Glutamatergic neuron (in vitro differentiated cells): ENCODE measurements around the gene IL21R. TPM values are rescaled to one million over a fixed set of nuclear protein-coding genes. Genes with fewer than 3 reads are reported as not detected.

Experiments used
- DNase-seq: peaks from one replicate; pipeline ENCODE4 v3.0.0; 2022
- H3K27ac Mint-ChIP-seq: one replicate; pipeline ENCODE4 v1.8.0; 2020; ENCODE audit warnings: mild to moderate bottlenecking, mixed read lengths, inconsistent platforms; ENCODE audit not compliant: unreplicated experiment
- H3K27me3 Mint-ChIP-seq: one replicate; pipeline ENCODE4 v1.8.0; 2020; ENCODE audit warnings: mild to moderate bottlenecking, moderate library complexity, mixed read lengths, inconsistent platforms; ENCODE audit not compliant: unreplicated experiment
- H3K36me3 Mint-ChIP-seq: one replicate; pipeline ENCODE4 v1.8.0; 2020; ENCODE audit warnings: mild to moderate bottlenecking, mixed read lengths, inconsistent platforms; ENCODE audit not compliant: unreplicated experiment
- H3K4me1 Mint-ChIP-seq: one replicate; pipeline ENCODE4 v1.8.0; 2020; ENCODE audit warnings: mild to moderate bottlenecking, low read depth, mixed read lengths, inconsistent platforms; ENCODE audit not compliant: unreplicated experiment
- H3K4me3 Mint-ChIP-seq: one replicate; pipeline ENCODE4 v1.8.0; 2020; ENCODE audit warnings: mild to moderate bottlenecking, mixed read lengths, inconsistent platforms; ENCODE audit not compliant: unreplicated experiment
- H3K9me3 Mint-ChIP-seq: one replicate; pipeline ENCODE4 v1.8.0; 2020; ENCODE audit warnings: mild to moderate bottlenecking, moderate library complexity, mixed read lengths, inconsistent platforms; ENCODE audit not compliant: unreplicated experiment
- CTCF ChIP-seq: fragments of 200-600 bp; sonication (generic); IDR thresholded peaks from one replicate; pipeline ENCODE4 v1.5.0; 2021; ENCODE audit not compliant: partially characterized antibody, unreplicated experiment
- total RNA-seq: library from RNA; stranded (reverse); fragmentation: NEBNext Ultra II Directional; extraction: Animal tissue kit (Norgen Biotek cat#: 25700); gene quantifications from one replicate; pipeline ENCODE4 v1.2.1, GENCODE V29; 2021; ENCODE audit not compliant: unreplicated experiment

IL21R gene
- total RNA-seq, 1 donor from 2014 or later, result 0.86 TPM

DNA sequence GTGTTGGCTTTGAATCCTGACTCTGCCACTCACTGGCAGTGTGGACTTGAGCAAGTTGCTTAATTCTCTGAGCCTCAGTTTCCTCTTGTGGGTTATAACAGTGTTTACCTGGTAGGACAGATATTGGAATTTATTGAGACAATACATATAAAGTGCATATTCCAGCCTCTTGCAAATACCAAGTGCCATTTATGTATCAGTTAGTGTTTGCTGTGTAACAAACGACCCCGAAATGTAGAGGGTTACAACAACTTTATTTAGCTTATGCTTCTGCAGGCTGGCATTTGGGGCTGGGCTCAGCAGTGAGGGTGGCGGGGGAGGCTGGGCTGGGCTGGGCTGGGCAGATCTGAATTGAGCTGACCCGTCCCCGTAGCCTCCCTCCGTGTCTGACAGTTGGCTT is 42.4 kb upstream of the IL21R start:
- TF ChIP-seq CTCF, result no peak
- Mint-ChIP-seq H3K36me3 (no peaks in the 10 kb centered on the region), H3K4me1 (no peaks in the 10 kb centered on the region), H3K27ac (no peak overlapping the region), H3K27me3 (peaks cover 6% of the 10 kb centered on the region), H3K4me3 (no peak overlapping the region), H3K9me3 (peaks cover 3% of the 10 kb centered on the region)
- no peak for DNase-seq

DNA sequence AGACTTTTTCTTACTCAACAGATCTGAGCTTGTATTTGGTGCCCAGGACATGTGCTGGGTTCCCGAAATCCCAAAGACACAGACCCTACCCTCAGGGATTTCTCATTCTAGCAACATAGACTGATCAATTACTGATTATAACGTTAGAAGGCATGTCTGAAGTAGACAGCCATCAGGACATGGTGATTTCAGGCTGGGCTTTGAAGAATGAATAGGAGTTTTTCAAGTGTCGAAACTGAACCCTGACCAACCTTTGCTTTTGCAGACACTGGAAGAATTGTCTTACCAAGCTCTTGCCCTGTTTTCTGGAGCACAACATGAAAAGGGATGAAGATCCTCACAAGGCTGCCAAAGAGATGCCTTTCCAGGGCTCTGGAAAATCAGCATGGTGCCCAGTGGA is 40.0 kb upstream of the IL21R start:
- Mint-ChIP-seq H3K27ac (no peak overlapping the region), H3K9me3 (peaks cover 3% of the 10 kb centered on the region), H3K36me3 (no peaks in the 10 kb centered on the region), H3K4me1 (no peaks in the 10 kb centered on the region), H3K27me3 (peaks cover 3% of the 10 kb centered on the region), H3K4me3 (no peak overlapping the region)
- TF ChIP-seq CTCF, result no peak
- DNase-seq, result no peak

DNA sequence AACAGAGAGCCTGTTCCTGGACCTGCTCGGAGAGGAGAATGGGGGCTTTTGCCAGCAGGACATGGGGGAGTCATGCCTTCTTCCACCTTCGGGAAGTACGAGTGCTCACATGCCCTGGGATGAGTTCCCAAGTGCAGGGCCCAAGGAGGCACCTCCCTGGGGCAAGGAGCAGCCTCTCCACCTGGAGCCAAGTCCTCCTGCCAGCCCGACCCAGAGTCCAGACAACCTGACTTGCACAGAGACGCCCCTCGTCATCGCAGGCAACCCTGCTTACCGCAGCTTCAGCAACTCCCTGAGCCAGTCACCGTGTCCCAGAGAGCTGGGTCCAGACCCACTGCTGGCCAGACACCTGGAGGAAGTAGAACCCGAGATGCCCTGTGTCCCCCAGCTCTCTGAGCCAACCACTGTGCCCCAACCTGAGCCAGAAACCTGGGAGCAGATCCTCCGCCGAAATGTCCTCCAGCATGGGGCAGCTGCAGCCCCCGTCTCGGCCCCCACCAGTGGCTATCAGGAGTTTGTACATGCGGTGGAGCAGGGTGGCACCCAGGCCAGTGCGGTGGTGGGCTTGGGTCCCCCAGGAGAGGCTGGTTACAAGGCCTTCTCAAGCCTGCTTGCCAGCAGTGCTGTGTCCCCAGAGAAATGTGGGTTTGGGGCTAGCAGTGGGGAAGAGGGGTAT is 39.3 kb upstream of the IL21R start:
- H3K27ac Mint-ChIP-seq, result no peak overlapping the region

DNA sequence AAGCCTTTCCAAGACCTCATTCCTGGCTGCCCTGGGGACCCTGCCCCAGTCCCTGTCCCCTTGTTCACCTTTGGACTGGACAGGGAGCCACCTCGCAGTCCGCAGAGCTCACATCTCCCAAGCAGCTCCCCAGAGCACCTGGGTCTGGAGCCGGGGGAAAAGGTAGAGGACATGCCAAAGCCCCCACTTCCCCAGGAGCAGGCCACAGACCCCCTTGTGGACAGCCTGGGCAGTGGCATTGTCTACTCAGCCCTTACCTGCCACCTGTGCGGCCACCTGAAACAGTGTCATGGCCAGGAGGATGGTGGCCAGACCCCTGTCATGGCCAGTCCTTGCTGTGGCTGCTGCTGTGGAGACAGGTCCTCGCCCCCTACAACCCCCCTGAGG is 38.7 kb upstream of the IL21R start:
- no peaks in the 10 kb centered on the region for H3K36me3 Mint-ChIP-seq
- H3K9me3 Mint-ChIP-seq, result peaks cover 3% of the 10 kb centered on the region
- no peak for TF ChIP-seq CTCF
- no peaks in the 10 kb centered on the region for H3K4me1 Mint-ChIP-seq
- no peak for DNase-seq
- peaks cover 3% of the 10 kb centered on the region for H3K27me3 Mint-ChIP-seq
- no peak overlapping the region for H3K4me3 Mint-ChIP-seq
- H3K27ac Mint-ChIP-seq, result no peak overlapping the region

More for the DNA sequence above, 39.3 kb upstream of the IL21R start:
- H3K9me3 Mint-ChIP-seq, result peaks cover 3% of the 10 kb centered on the region
- TF ChIP-seq CTCF, result no peak
- H3K4me3 Mint-ChIP-seq, result no peak overlapping the region
- H3K36me3 Mint-ChIP-seq, result no peaks in the 10 kb centered on the region
- H3K27me3 Mint-ChIP-seq, result peaks cover 3% of the 10 kb centered on the region
- DNase-seq, result no peak
- H3K4me1 Mint-ChIP-seq, result no peaks in the 10 kb centered on the region

GRCh38 chr16:27363797-27364196 is 38.2 kb upstream of the IL21R start:
- H3K36me3 Mint-ChIP-seq, result no peaks in the 10 kb centered on the region
- no peak overlapping the region for H3K27ac Mint-ChIP-seq
- no peak for DNase-seq

More at GRCh38 chr16:27363797-27364196, 38.2 kb upstream of the IL21R start:
- Mint-ChIP-seq H3K27me3 (peaks cover 3% of the 10 kb centered on the region), H3K9me3 (peaks cover 3% of the 10 kb centered on the region), H3K4me3 (no peak overlapping the region), H3K4me1 (no peaks in the 10 kb centered on the region)
- TF ChIP-seq CTCF, result no peak
